NCI-H2196 treated with DMSO at 0.1 percent for 48 hours (cell line): ENCODE data around the gene TTC34.
A peak's percentile ranks its signal among the peaks of the same experiment; 100 is the strongest.

Source experiments
- DNase-seq: peaks from one replicate; lab custom pipeline; 2025; ENCODE audit not compliant: unreplicated experiment; lab: John Stamatoyannopoulos, UW

Gene TTC34

GRCh38 chr1:2830761-2831425 lies 29.4 kb upstream of the TTC34 start:
- no peak for DNase-seq

GRCh38 chr1:2829846-2830615 lies 28.5 kb upstream of the TTC34 start:
- DNase-seq: no peak

- DNase-seq: no peak
Observed at GRCh38 chr1:2828586-2829250, 27.2 kb upstream of the TTC34 start.

GRCh38 chr1:2826736-2827292 lies 25.3 kb upstream of the TTC34 start:
- no peak for DNase-seq

GRCh38 chr1:2826316-2826715 lies 24.8 kb upstream of the TTC34 start:
- DNase-seq: no peak

- no peak for DNase-seq
Observed at GRCh38 chr1:2825487-2826189, 24.1 kb upstream of the TTC34 start.

- no peak for DNase-seq
Observed at GRCh38 chr1:2824999-2825398, 23.5 kb upstream of the TTC34 start.

- DNase-seq: no peak
Observed at GRCh38 chr1:2823921-2824610, 22.6 kb upstream of the TTC34 start.

- no peak for DNase-seq
Observed at GRCh38 chr1:2822621-2823145, 21.2 kb upstream of the TTC34 start.

- DNase-seq: peak; percentile 24
Observed at GRCh38 chr1:2821966-2822620, 20.6 kb upstream of the TTC34 start.

GRCh38 chr1:2821373-2821955 lies 20.0 kb upstream of the TTC34 start:
- DNase-seq: no peak

GRCh38 chr1:2820731-2821372 lies 19.4 kb upstream of the TTC34 start:
- no peak for DNase-seq

- no peak for DNase-seq
Observed at GRCh38 chr1:2819831-2820730, 18.6 kb upstream of the TTC34 start.

- DNase-seq: no peak
Observed at GRCh38 chr1:2819429-2819828, 17.9 kb upstream of the TTC34 start.

- no peak for DNase-seq
Observed at GRCh38 chr1:2817784-2818564, 16.5 kb upstream of the TTC34 start.

GRCh38 chr1:2816786-2817185 lies 15.3 kb upstream of the TTC34 start:
- no peak for DNase-seq

GRCh38 chr1:2815551-2815950 lies 14.1 kb upstream of the TTC34 start:
- DNase-seq: no peak
